HepG2 (cell line): ENCODE measurements around the gene ANKIB1. TPM values are rescaled to one million over a fixed set of nuclear protein-coding genes. Genes with fewer than 3 reads are reported as not detected.

Experiments
- ATAC-seq: fragments of 200-7000 bp; cut with Tn5 transposase; 3 replicates; pipeline ENCODE4 v1.9.1; 2020; ENCODE audit warnings: mild to moderate bottlenecking, moderate library complexity
- BruUV-seq: library from RNA; stranded (reverse); fragments of 400-500 nt; replicated peaks from 2 replicates; lab custom pipeline; 2021; lab: Mats Ljungman, UMichigan
- CTCF ChIA-PET: fragments of 300-600 bp; formaldehyde crosslinking; extraction: SDS; loops from one replicate; lab custom pipeline; 2021; ENCODE audit warnings: low total read pairs, inconsistent platforms, low intra/inter-chr PET ratio; lab: Yijun Ruan, JAX
- POLR2A ChIA-PET: fragments of 350-600 bp; sonication (Branson Sonifier 250); formaldehyde crosslinking; loops from one replicate; lab custom pipeline; 2020; ENCODE audit warnings: antibody characterized with exemption, inconsistent platforms; lab: Yijun Ruan, JAX
- DNase-seq: peaks from one replicate; pipeline ENCODE4 v3.0.0-alpha.2; 2015; ENCODE audit warnings: low spot score
- FAIRE-seq: peaks from 3 replicates; lab custom pipeline; 2011; peaks lifted over from hg19 to GRCh38; lab: Jason Lieb, UNC
- H2AFZ ChIP-seq: one replicate; pipeline ENCODE4 v1.6.1; 2011; ENCODE audit warnings: low read length, inconsistent platforms
- H3K27ac ChIP-seq: fragments of 300-600 bp; 3 replicates; pipeline ENCODE4 v1.8.0; 2011; ENCODE audit warnings: mixed run types, mild to moderate bottlenecking, mixed read lengths, low read length, inconsistent platforms; ENCODE audit not compliant: insufficient read depth; ENCODE audit errors: extremely low read length
- H3K27me3 ChIP-seq, 2 experiments: fragments of 200-600 bp in 1 of 2; 2 replicates in 1 of 2; 3 replicates in 1 of 2; pipeline versions ENCODE4 v1.6.0 to v1.8.0; 2011; ENCODE audit warnings: low read length in 2 of 2, mild to moderate bottlenecking in 2 of 2, moderate library complexity in 2 of 2, inconsistent platforms in 1 of 2; ENCODE audit not compliant: insufficient read depth in 2 of 2, control insufficient read depth in 1 of 2
- H3K36me3 ChIP-seq, 2 experiments: fragments of 200-600 bp in 1 of 2; replicated peaks in 1 of 2; 2 replicates in 1 of 2; 3 replicates in 1 of 2; pipeline versions ENCODE4 v1.5.1 to v1.8.0; 2011; ENCODE audit warnings: low read length in 2 of 2, inconsistent platforms in 1 of 2; ENCODE audit not compliant: insufficient read depth in 2 of 2, control insufficient read depth in 1 of 2
- H3K4me1 ChIP-seq: 2 replicates; pipeline ENCODE4 v1.5.1; 2012; ENCODE audit warnings: low read length, inconsistent platforms; ENCODE audit not compliant: insufficient read depth
- H3K4me2 ChIP-seq: 2 replicates; pipeline ENCODE4 v1.6.0; 2011; ENCODE audit warnings: low read depth, low read length, inconsistent platforms
- H3K4me3 ChIP-seq, 3 experiments: fragments of 200-600 bp in 1 of 3; sonication (generic), shearing (Covaris generic) in 1 of 3; replicated peaks in 1 of 3; 2 replicates each; pipeline ENCODE4 v1.5.1; 2011 to 2016; ENCODE audit warnings: low read length in 3 of 3, inconsistent platforms in 2 of 3, low read depth in 2 of 3, mild to moderate bottlenecking in 2 of 3, control low read depth in 1 of 3, mixed read lengths in 1 of 3; ENCODE audit not compliant: insufficient read depth in 1 of 3
- H3K79me2 ChIP-seq: one replicate; pipeline ENCODE4 v1.6.1; 2011; ENCODE audit warnings: low read length, inconsistent platforms; ENCODE audit not compliant: insufficient read depth
- H3K9ac ChIP-seq: 2 replicates; pipeline ENCODE4 v1.6.0; 2011; ENCODE audit warnings: mild to moderate bottlenecking, low read depth, low read length, inconsistent platforms; ENCODE audit not compliant: insufficient read depth
- H3K9me3 ChIP-seq: 2 replicates; pipeline ENCODE4 v1.5.1; 2012; ENCODE audit warnings: mild to moderate bottlenecking, low read length
- H4K20me1 ChIP-seq: 2 replicates; pipeline ENCODE4 v1.6.0; 2011; ENCODE audit warnings: inconsistent platforms, mild to moderate bottlenecking, low read length, moderate library complexity; ENCODE audit not compliant: insufficient read depth
- MZF1 ChIP-seq: sonication (generic); formaldehyde crosslinking; IDR thresholded peaks from 2 replicates; pipeline ENCODE4 v1.8.1; 2023; ENCODE audit warnings: mild to moderate bottlenecking, missing genetic modification reagents, borderline replicate concordance
- POLR2A ChIP-seq, 2 experiments: IDR thresholded peaks; 2 replicates each; pipeline ENCODE4 v1.6.1; 2011; ENCODE audit warnings: low read depth in 2 of 2, low read length in 2 of 2, mild to moderate bottlenecking in 1 of 2, moderate library complexity in 1 of 2; ENCODE audit not compliant: insufficient read depth in 1 of 2
- STAT5B ChIP-seq: sonication (generic); formaldehyde crosslinking; IDR thresholded peaks from 2 replicates; pipeline ENCODE4 v1.4.0; 2020; ENCODE audit warnings: missing genetic modification reagents
- THAP7 ChIP-seq: sonication (generic); formaldehyde crosslinking; IDR thresholded peaks from 2 replicates; pipeline ENCODE4 v1.8.1; 2023; ENCODE audit warnings: mild to moderate bottlenecking, missing genetic modification reagents
- ZIK1 ChIP-seq: sonication (generic); formaldehyde crosslinking; IDR thresholded peaks from 2 replicates; pipeline ENCODE4 v1.5.0; 2020; ENCODE audit warnings: mild to moderate bottlenecking, low read depth, missing genetic modification reagents, borderline replicate concordance
- ZNF17 ChIP-seq: sonication (generic); formaldehyde crosslinking; IDR thresholded peaks from 2 replicates; pipeline ENCODE4 v1.5.0; 2020; ENCODE audit warnings: mild to moderate bottlenecking, missing genetic modification reagents
- ZNF264 ChIP-seq: sonication (generic); formaldehyde crosslinking; IDR thresholded peaks from 2 replicates; pipeline ENCODE4 v1.4.0; 2020; ENCODE audit warnings: missing genetic modification reagents
- ZNF644 ChIP-seq: IDR thresholded peaks from 2 replicates; pipeline ENCODE4 v1.6.1; 2016; ENCODE audit warnings: low read depth
- WGBS: methylation state at CpG from one replicate; pipeline ENCODE4 v1.1.6; 2017; ENCODE audit warnings: low lambda C conversion rate; 5-methylcytosine and 5-hydroxymethylcytosine counted together
- in situ Hi-C: cut with HindIII; loops from 2 replicates; pipeline ENCODE4 v1.10.0; 2017; ENCODE audit warnings: low pct_unique_long_range_greater_than_20kb; ENCODE audit not compliant: extremely low pct_ligation_motif_present
- intact Hi-C: fragments of 100-400 bp; cut with micrococcal nuclease; formaldehyde crosslinking; loops from one replicate; pipeline ENCODE4 v1.10.0; 2022; ENCODE audit not compliant: unreplicated experiment
- polyA plus RNA-seq, 8 experiments: library from polyadenylated mRNA; depleted of rRNA in 3 of 8; stranded (reverse) in 7 of 8; unstranded in 1 of 8; fragments of >200 nt; fragmentation: Illumina TruSeq in 4 of 8; extraction: Trizol in 4 of 8; gene quantifications; 2 replicates each; pipeline versions ENCODE4 v1.2.1 to v1.2.3, GENCODE V29; 2011 to 2016; ENCODE audit warnings: low read depth in 4 of 8, missing spikeins in 1 of 8, mixed read lengths in 1 of 8; ENCODE audit not compliant: insufficient read depth in 1 of 8
- total RNA-seq, 5 experiments: library from RNA; depleted of rRNA; stranded (reverse); fragments of >200 nt; fragmentation: Illumina TruSeq; extraction: Trizol; gene quantifications; 2 replicates each; pipeline ENCODE4 v1.2.3, GENCODE V29; 2016; ENCODE audit warnings: low read depth in 1 of 5
- TF ChIP-seq, protein P1 (sequence below): IDR thresholded peaks from 2 replicates; pipeline ENCODE4 v1.6.1; 2018; ENCODE audit warnings: missing genetic modification reagents
- TF ChIP-seq, protein P2 (sequence below): IDR thresholded peaks from 2 replicates; pipeline ENCODE4 v1.6.1; 2012; ENCODE audit warnings: low read depth, low read length, improper control_type of control experiment

ANKIB1 gene
- total and polyA plus RNA-seq, 2 of the 13 experiments (the other 11 are each of a cell fraction or from before 2014, with no cell fraction given): 28.7 to 29.6 TPM

GRCh38 chr7:92251181-92251580, 5.4 kb downstream of the ANKIB1 start:
- WGBS: 96% methylated on average over 1 of the region's 1 CpG
- H3K9ac ChIP-seq: no peak overlapping the region
- H4K20me1 ChIP-seq: no peaks in the 10 kb centered on the region; the same call in 1 of the 2 replicates
- no peak overlapping the region for H3K4me3 ChIP-seq
- no peak overlapping the region for H3K27ac ChIP-seq
- no peak overlapping the region for H2AFZ ChIP-seq
- intact Hi-C loops: no loop called here
- no TSS peak for BruUV-seq
- ChIA-PET POLR2A (no interaction called here), CTCF (no interaction called here)
- ATAC-seq (no peak), FAIRE-seq (no peak), DNase-seq (no peak)
- H3K79me2 ChIP-seq: peaks cover 83% of the 10 kb centered on the region
- in situ Hi-C loops: no loop called here
- H3K36me3 ChIP-seq: peaks cover 0 to 6% of the 10 kb centered on the region in 2 experiments; a peak in 3 of 5 replicates
- H3K4me2 ChIP-seq: no peak overlapping the region
- TF ChIP-seq ZNF17 (CRISPR knock-in tag) (no peak), MZF1 (CRISPR knock-in tag) (no peak)
- TF ChIP-seq, protein P1, sequence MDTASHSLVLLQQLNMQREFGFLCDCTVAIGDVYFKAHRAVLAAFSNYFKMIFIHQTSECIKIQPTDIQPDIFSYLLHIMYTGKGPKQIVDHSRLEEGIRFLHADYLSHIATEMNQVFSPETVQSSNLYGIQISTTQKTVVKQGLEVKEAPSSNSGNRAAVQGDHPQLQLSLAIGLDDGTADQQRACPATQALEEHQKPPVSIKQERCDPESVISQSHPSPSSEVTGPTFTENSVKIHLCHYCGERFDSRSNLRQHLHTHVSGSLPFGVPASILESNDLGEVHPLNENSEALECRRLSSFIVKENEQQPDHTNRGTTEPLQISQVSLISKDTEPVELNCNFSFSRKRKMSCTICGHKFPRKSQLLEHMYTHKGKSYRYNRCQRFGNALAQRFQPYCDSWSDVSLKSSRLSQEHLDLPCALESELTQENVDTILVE (CRISPR knock-in tag): no peak
- H3K9me3 ChIP-seq: no peaks in the 10 kb centered on the region
- H3K4me1 ChIP-seq: peaks cover 14% of the 10 kb centered on the region
- H3K27me3 ChIP-seq: no peaks in the 10 kb centered on the region; a peak in 1 of 5 replicates

DNA sequence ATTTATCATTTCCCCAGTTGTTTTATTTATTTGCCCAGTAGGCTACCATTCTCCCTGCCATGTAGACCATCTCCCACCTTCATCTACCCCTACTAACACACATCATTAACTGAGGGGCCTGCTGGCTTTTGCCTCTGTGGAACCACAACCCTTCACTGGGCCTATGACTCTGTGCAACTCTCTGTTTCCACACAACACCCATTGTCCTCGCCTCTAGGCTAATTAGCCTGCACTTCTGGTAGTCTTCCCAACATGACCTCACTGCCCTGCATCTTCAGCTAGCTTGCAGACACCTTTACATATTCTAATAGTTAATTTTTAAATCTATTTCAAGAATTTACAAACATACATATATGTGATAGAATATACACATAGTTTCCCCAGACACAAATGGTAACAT, 7.5 kb downstream of the ANKIB1 start:
- Histone ChIP-seq H3K4me3 (no peak overlapping the region), H3K4me2 (no peak overlapping the region), H3K9me3 (no peaks in the 10 kb centered on the region), H3K79me2 (peaks cover 76% of the 10 kb centered on the region), H3K9ac (no peak overlapping the region), H3K36me3 (peaks cover 0 to 6% of the 10 kb centered on the region in 2 experiments; a peak in 3 of 5 replicates), H3K27me3 (no peaks in the 10 kb centered on the region), H2AFZ (no peak overlapping the region), H3K4me1 (peaks cover 4% of the 10 kb centered on the region), H3K27ac (no peak overlapping the region), H4K20me1 (no peaks in the 10 kb centered on the region)
- intact Hi-C loops (no loop called here), in situ Hi-C loops (no loop called here)
- DNase-seq: no peak
- TF ChIP-seq ZNF264 (CRISPR knock-in tag): no peak
- TF ChIP-seq ZNF644 (CRISPR knock-in tag): no peak
- TF ChIP-seq POLR2A (IDR thresholded peaks at IDR 0.05; ENCODE audit: insufficient read depth in 1 of 2, low read depth in 2 of 2, low read length in 2 of 2): no peak
- no peak for TF ChIP-seq ZIK1 (CRISPR knock-in tag)
- TF ChIP-seq, protein P2, sequence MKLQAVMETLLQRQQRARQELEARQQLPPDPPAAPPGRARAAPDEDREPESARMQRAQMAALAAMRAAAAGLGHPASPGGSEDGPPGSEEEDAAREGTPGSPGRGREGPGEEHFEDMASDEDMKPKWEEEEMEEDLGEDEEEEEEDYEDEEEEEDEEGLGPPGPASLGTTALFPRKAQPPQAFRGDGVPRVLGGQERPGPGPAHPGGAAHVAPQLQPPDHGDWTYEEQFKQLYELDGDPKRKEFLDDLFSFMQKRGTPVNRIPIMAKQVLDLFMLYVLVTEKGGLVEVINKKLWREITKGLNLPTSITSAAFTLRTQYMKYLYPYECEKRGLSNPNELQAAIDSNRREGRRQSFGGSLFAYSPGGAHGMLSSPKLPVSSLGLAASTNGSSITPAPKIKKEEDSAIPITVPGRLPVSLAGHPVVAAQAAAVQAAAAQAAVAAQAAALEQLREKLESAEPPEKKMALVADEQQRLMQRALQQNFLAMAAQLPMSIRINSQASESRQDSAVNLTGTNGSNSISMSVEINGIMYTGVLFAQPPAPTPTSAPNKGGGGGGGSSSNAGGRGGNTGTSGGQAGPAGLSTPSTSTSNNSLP: no peak
- TF ChIP-seq STAT5B (CRISPR knock-in tag): no peak
- no peak for TF ChIP-seq THAP7
- 100% methylated on average over 1 of the region's 1 CpG for WGBS
- CTCF ChIA-PET: no interaction called here
- FAIRE-seq: no peak
- POLR2A ChIA-PET: no interaction called here
- no peak for ATAC-seq
- no TSS peak for BruUV-seq
